ENCODE measurements around the gene SLC17A7. TPM values are rescaled to one million over a fixed set of nuclear protein-coding genes. Genes with fewer than 3 reads are reported as not detected.
A peak's percentile ranks its signal among the peaks of the same experiment; 100 is the strongest.

The SLC17A7 gene
- total and polyA plus RNA-seq, 2 donors (not counting 1 experiment from before 2014, with no cell fraction given): 0.60 to 0.89 TPM

DNA sequence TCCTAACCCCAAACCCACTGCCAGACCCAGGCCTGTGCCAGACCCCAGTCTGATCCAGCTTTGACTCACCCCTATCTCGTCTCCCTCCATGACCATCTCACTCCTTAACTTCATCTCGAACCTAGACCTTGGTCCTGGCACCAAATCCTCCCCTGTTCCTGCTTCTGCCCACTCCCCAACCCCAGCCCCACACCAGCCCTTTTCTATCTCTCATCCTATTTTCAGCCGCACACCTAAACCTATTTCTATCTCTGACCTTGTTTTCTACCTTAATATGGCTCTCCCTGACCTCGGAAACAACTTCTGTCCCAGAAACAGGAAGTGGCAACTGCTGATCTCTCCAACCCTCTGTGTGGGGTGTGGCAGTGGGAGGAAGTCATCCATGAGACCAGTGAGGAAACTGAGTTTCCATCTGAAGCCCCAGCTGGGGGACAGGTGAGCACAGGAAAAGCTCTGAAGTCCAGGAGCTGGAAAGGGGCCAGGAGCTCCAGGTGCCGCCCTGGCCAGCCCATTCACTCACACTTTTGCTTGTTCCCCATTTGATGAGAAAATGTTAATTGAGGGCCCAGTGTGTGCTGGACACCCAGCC is 31.8 kb downstream of the SLC17A7 start:
- Histone ChIP-seq H3K79me2 (ENCODE audit: control insufficient read depth, insufficient read depth, low read length) (no peaks in the 10 kb centered on the region), H3K4me3 (ENCODE audit: control extremely low read depth in 1 of 5, extremely low read depth in 1 of 5, insufficient read depth in 1 of 5, low read depth in 2 of 5, low read length in 4 of 5) (peak overlapping the region in 1 of 5 experiments; percentile 45), H3K27ac (ENCODE audit: low read length in 2 of 2) (peak overlapping the region; percentile 50 to 55), H2AFZ (ENCODE audit: insufficient read depth, low read depth, low read length, poor library complexity, severe bottlenecking) (peak overlapping the region; percentile 74), H3K36me3 (replicated peaks in 1 of 2; ENCODE audit: control extremely low read depth in 1 of 2, control insufficient read depth in 1 of 2, extremely low read depth in 1 of 2, insufficient read depth in 2 of 2, low read length in 1 of 2) (no peaks in the 10 kb centered on the region), H3K9me3 (ENCODE audit: control extremely low read depth in 1 of 3, control insufficient read depth in 2 of 3, insufficient read depth in 1 of 3, low read length in 2 of 3) (peaks cover 0 to 3% (median 0%) of the 10 kb centered on the region in 3 donors), H3K4me2 (replicated peaks; ENCODE audit: low read depth, low read length, poor library complexity, severe bottlenecking) (peak overlapping the region; percentile 71), H3K27me3 (replicated peaks in 1 of 4; ENCODE audit: control extremely low read depth in 1 of 4, control insufficient read depth in 3 of 4, insufficient read depth in 4 of 4, low read length in 3 of 4) (no peaks in the 10 kb centered on the region), H3K9ac (ENCODE audit: low read length) (peak overlapping the region; percentile 12), H3K4me1 (ENCODE audit: control insufficient read depth in 2 of 2, insufficient read depth in 2 of 2, low read length in 2 of 2) (peaks cover 34 to 46% of the 10 kb centered on the region in 2 donors), H4K20me1 (ENCODE audit: control insufficient read depth, insufficient read depth, low read length, poor library complexity, severe bottlenecking) (no peaks in the 10 kb centered on the region)
- ChIA-PET CTCF (interaction anchor here (0.6 to 4.4 kb wide), 11 partner anchors 8 to 184 kb away, joined by 3 to 25 read pairs (median 3); no protein-coding TSS in a partner anchor), POLR2A (interaction anchor here (0.7 to 1.2 kb wide), 3 partner anchors 12 to 69 kb away, joined by 3 to 5 read pairs (median 3); no protein-coding TSS in a partner anchor)
- ATAC-seq (ENCODE audit: low read depth): peak; percentile 85
- Mint-ChIP-seq H3K27ac (peak overlapping the region; percentile 60), H3K27me3 (no peaks in the 10 kb centered on the region), H3K9me3 (ENCODE audit: insufficient read depth) (no peaks in the 10 kb centered on the region), H3K4me3 (peak overlapping the region; percentile 52), H3K4me1 (peaks cover 46% of the 10 kb centered on the region)
- DNase-seq: peak; percentile 71
- TF ChIP-seq EZH2 (IDR thresholded peaks at IDR 0.05; ENCODE audit: borderline replicate concordance, insufficient read depth, low read depth, low read length, poor library complexity, severe bottlenecking) (no peak), CTCF (IDR thresholded peaks at IDR 0.05) (no peak)
- intact Hi-C loops (cut with micrococcal nuclease): loop anchor here (2.0 kb wide), 1 partner anchor 15 kb away; the partner anchor contains the start of gene GFY
- 60% methylated on average over 3 of the region's 5 CpGs for WGBS (ENCODE audit: insufficient coverage)
